Prostate gland (tissue), 2 donors: Measurements from ENCODE around the gene EIF4EBP3. TPM values are rescaled to one million over a fixed set of nuclear protein-coding genes. Genes with fewer than 3 reads are reported as not detected.

ENCODE experiments used
- DNase-seq: peaks from one replicate; pipeline ENCODE4 v3.0.0-alpha.2; 2019; ENCODE audit warnings: low spot score
- H3K27ac ChIP-seq, 2 donors: fragments of 200-600 bp; sonication (generic); 2 replicates each; pipeline ENCODE4 v1.5.1; 2017 to 2019
- H3K27me3 ChIP-seq: fragments of 200-600 bp; sonication (generic); replicated peaks from 2 replicates; pipeline ENCODE4 v1.5.1; 2019; ENCODE audit not compliant: insufficient read depth
- H3K36me3 ChIP-seq, 2 donors: fragments of 200-600 bp; sonication (generic); 1 replicate in 1 of 2; 2 replicates in 1 of 2; pipeline versions ENCODE4 v1.5.1 to v1.8.1; 2017 to 2019
- H3K4me1 ChIP-seq: fragments of 200-600 bp; sonication (generic); replicated peaks from 2 replicates; pipeline ENCODE4 v1.5.1; 2019
- H3K4me3 ChIP-seq, 2 donors: fragments of 200-600 bp; sonication (generic); 2 replicates each; pipeline ENCODE4 v1.5.1; 2017 to 2019
- H3K9me3 ChIP-seq: fragments of 200-600 bp; sonication (generic); 2 replicates; pipeline ENCODE4 v1.5.1; 2017
- CTCF ChIP-seq, 4 experiments: fragments of 200-600 bp in 2 of 4; fragments of 450-650 bp in 2 of 4; sonication (generic) in 2 of 4; IDR thresholded peaks; 1 replicate in 3 of 4; 2 replicates in 1 of 4; pipeline ENCODE4 v1.5.1; 2016 to 2019; ENCODE audit warnings: antibody characterized with exemption in 4 of 4, mild to moderate bottlenecking in 2 of 4, moderate library complexity in 2 of 4
- POLR2A ChIP-seq: fragments of 450-650 bp; IDR thresholded peaks from one replicate; pipeline ENCODE4 v1.6.1; 2016; ENCODE audit warnings: antibody characterized with exemption, mild to moderate bottlenecking
- POLR2AphosphoS5 ChIP-seq: sonication (generic); formaldehyde crosslinking; IDR thresholded peaks from one replicate; pipeline ENCODE4 v1.6.1; 2017; ENCODE audit warnings: antibody characterized with exemption
- WGBS: methylation state at CpG from one replicate; pipeline ENCODE4 v1.1.5; 2018; 5-methylcytosine and 5-hydroxymethylcytosine counted together
- intact Hi-C: fragments of 100-400 bp; cut with DNase I; formaldehyde crosslinking; loops from one replicate; pipeline ENCODE4 v1.14.2; 2022
- total RNA-seq, 2 donors: library from RNA; depleted of rRNA; stranded (reverse); fragments of >200 nt; gene quantifications; one replicate each; pipeline ENCODE4 v1.1.0, GENCODE V29; 2016

EIF4EBP3 gene
- total RNA-seq, 2 donors from 2014 or later = 28.3 to 41.4 TPM

- no peak for TF ChIP-seq POLR2AphosphoS5
- no peak for TF ChIP-seq CTCF (IDR thresholded peaks at IDR 0.05)
- TF ChIP-seq POLR2A = no peak
- WGBS = 100% methylated on average over 2 of the region's 2 CpGs
- DNase-seq = no peak
- H3K27me3 ChIP-seq = no peaks in the 10 kb centered on the region
- no peaks in the 10 kb centered on the region for H3K36me3 ChIP-seq
- H3K9me3 ChIP-seq = no peaks in the 10 kb centered on the region
- peaks cover 6% of the 10 kb centered on the region for H3K4me1 ChIP-seq
- H3K4me3 ChIP-seq = no peak overlapping the region
- peak overlapping the region; percentile 45 to 60 for H3K27ac ChIP-seq
- intact Hi-C loops = no loop called here
These were observed 21.1 kb downstream of the EIF4EBP3 start for GRCh38 chr5:140568443-140569063.

GRCh38 chr5:140569197-140569596 is 21.7 kb downstream of the EIF4EBP3 start:
- Histone ChIP-seq H3K27ac (peak overlapping the region; percentile 45 to 60), H3K4me1 (peaks cover 6% of the 10 kb centered on the region), H3K36me3 (no peaks in the 10 kb centered on the region), H3K9me3 (no peaks in the 10 kb centered on the region), H3K27me3 (no peaks in the 10 kb centered on the region), H3K4me3 (no peak overlapping the region)
- TF ChIP-seq POLR2A (no peak), CTCF (IDR thresholded peaks at IDR 0.05) (no peak), POLR2AphosphoS5 (no peak)
- WGBS = 63% methylated on average over 4 of the region's 4 CpGs
- no peak for DNase-seq
- intact Hi-C loops = no loop called here

- Histone ChIP-seq H3K27ac (peak overlapping the region in 1 of 2 donors; percentile 45), H3K36me3 (no peaks in the 10 kb centered on the region), H3K27me3 (no peaks in the 10 kb centered on the region), H3K4me3 (no peak overlapping the region), H3K4me1 (peaks cover 6% of the 10 kb centered on the region), H3K9me3 (no peaks in the 10 kb centered on the region)
- 86% methylated on average over 4 of the region's 4 CpGs for WGBS
- no peak for DNase-seq
- TF ChIP-seq CTCF (IDR thresholded peaks at IDR 0.05) (no peak), POLR2A (no peak), POLR2AphosphoS5 (no peak)
- intact Hi-C loops = no loop called here
These were observed 22.6 kb downstream of the EIF4EBP3 start for GRCh38 chr5:140570058-140570457.

- TF ChIP-seq POLR2AphosphoS5 (no peak), CTCF (IDR thresholded peaks at IDR 0.05) (no peak), POLR2A (no peak)
- Histone ChIP-seq H3K27me3 (no peaks in the 10 kb centered on the region), H3K9me3 (no peaks in the 10 kb centered on the region), H3K4me1 (peaks cover 4% of the 10 kb centered on the region), H3K36me3 (no peaks in the 10 kb centered on the region), H3K27ac (no peak overlapping the region), H3K4me3 (no peak overlapping the region)
- 100% methylated on average over 1 of the region's 1 CpG for WGBS
- intact Hi-C loops = no loop called here
- DNase-seq = no peak
These were observed 23.0 kb downstream of the EIF4EBP3 start for GRCh38 chr5:140570488-140570887.

- DNase-seq = no peak
- Histone ChIP-seq H3K9me3 (no peaks in the 10 kb centered on the region), H3K36me3 (no peaks in the 10 kb centered on the region), H3K27ac (no peak overlapping the region), H3K4me3 (no peak overlapping the region), H3K27me3 (no peaks in the 10 kb centered on the region), H3K4me1 (no peaks in the 10 kb centered on the region)
- 55% methylated on average over 5 of the region's 5 CpGs for WGBS
- TF ChIP-seq CTCF (IDR thresholded peaks at IDR 0.05) = no peak
- TF ChIP-seq POLR2AphosphoS5 = no peak
- no peak for TF ChIP-seq POLR2A
- intact Hi-C loops = no loop called here
These were observed 23.6 kb downstream of the EIF4EBP3 start for GRCh38 chr5:140571105-140571504.
